ENCODE results near the gene RAB8B. TPM values are rescaled to one million over a fixed set of nuclear protein-coding genes. Genes with fewer than 3 reads are reported as not detected.

RAB8B gene
- total RNA-seq, 1 experiment from 2014 or later = 18.2 TPM

DNA sequence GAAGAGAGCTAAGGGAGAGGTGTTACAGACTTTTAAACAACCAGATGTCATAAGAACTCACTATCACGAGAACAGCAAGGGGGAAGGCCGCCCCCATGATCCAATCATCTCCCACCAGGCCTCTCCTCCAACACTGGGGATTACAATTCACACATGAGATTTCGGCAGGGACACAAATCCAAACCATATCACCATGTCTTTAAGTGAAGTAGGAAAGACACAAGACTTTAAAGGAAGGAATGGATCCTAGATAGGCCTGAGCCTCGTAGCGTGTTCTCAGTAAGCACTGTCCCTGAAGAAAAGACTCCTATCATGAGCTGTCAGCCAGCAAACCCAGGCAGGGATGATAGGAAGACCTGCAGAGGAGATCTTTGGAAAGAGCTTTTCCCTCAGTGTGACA lies 17.0 kb upstream of the RAB8B start:
- no peaks in the 10 kb centered on the region for H3K36me3 ChIP-seq (ENCODE audit: control insufficient read depth, insufficient read depth, low read length)
- ChIA-PET CTCF (no interaction called here), POLR2A (no interaction called here)
- intact Hi-C loops (cut with micrococcal nuclease; ENCODE audit: unreplicated experiment) = no loop called here
- Mint-ChIP-seq H3K27me3 (ENCODE audit: insufficient read depth, unreplicated experiment) (no peaks in the 10 kb centered on the region), H3K4me3 (ENCODE audit: unreplicated experiment) (no peak overlapping the region), H3K27ac (ENCODE audit: unreplicated experiment) (no peak overlapping the region), H3K9me3 (ENCODE audit: unreplicated experiment) (no peaks in the 10 kb centered on the region), H3K36me3 (ENCODE audit: insufficient read depth, unreplicated experiment) (no peaks in the 10 kb centered on the region), H3K4me1 (ENCODE audit: low read depth, unreplicated experiment) (peaks cover 4% of the 10 kb centered on the region)
- TF ChIP-seq, protein P1, sequence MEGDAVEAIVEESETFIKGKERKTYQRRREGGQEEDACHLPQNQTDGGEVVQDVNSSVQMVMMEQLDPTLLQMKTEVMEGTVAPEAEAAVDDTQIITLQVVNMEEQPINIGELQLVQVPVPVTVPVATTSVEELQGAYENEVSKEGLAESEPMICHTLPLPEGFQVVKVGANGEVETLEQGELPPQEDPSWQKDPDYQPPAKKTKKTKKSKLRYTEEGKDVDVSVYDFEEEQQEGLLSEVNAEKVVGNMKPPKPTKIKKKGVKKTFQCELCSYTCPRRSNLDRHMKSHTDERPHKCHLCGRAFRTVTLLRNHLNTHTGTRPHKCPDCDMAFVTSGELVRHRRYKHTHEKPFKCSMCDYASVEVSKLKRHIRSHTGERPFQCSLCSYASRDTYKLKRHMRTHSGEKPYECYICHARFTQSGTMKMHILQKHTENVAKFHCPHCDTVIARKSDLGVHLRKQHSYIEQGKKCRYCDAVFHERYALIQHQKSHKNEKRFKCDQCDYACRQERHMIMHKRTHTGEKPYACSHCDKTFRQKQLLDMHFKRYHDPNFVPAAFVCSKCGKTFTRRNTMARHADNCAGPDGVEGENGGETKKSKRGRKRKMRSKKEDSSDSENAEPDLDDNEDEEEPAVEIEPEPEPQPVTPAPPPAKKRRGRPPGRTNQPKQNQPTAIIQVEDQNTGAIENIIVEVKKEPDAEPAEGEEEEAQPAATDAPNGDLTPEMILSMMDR (IDR thresholded peaks at IDR 0.05; ENCODE audit: insufficient read depth in 1 of 2, low read depth in 1 of 2, low read length in 1 of 2, severe bottlenecking in 1 of 2, unreplicated experiment in 1 of 2) = no peak
- no TSS peak for BruUV-seq (replicated peaks)
- H3K27me3 ChIP-seq (replicated peaks; ENCODE audit: control insufficient read depth, insufficient read depth, low read length) = no peaks in the 10 kb centered on the region
- no peaks in the 10 kb centered on the region for H3K9me3 ChIP-seq
- no peak for DNase-seq
- H3K4me1 ChIP-seq = peaks cover 5% of the 10 kb centered on the region; the same call in 1 of the 2 replicates
- no peak overlapping the region for H3K4me3 ChIP-seq (ENCODE audit: low read depth, low read length)

DNA sequence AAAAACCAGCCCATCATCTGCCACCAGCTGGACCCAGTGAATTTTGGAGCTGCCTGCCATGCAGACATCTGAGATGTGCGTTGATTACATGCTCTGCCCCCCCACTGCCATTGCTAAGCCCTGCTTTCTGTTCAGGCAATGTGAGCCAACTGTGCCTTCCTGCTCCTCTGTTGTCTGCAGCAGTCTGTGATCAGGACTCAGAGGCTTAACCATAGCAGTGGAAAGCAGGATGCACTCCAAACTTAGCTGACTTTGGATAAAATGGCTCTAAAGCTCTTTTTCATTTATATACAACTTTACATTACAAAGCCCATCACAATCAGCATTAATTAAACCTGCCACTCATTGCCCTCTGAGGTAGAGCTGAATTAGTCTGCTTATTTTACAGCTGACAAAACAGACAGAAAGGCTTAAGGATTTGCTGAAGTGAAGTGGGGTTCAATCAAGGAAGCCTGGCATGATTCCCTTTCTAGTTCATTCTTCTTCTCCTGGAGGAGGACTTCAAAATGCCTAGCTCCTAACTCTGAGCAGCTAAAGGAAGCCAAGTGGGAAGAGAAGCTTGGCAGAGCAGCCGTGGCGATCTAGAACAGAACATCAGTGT lies 16.5 kb upstream of the RAB8B start:
- ChIA-PET POLR2A (no interaction called here), CTCF (no interaction called here)
- Histone ChIP-seq H3K36me3 (ENCODE audit: control insufficient read depth, insufficient read depth, low read length) (no peaks in the 10 kb centered on the region), H3K4me1 (peaks cover 10% of the 10 kb centered on the region; the same call in 1 of the 2 replicates), H3K27me3 (replicated peaks; ENCODE audit: control insufficient read depth, insufficient read depth, low read length) (no peaks in the 10 kb centered on the region), H3K9me3 (no peaks in the 10 kb centered on the region), H3K4me3 (ENCODE audit: low read depth, low read length) (no peak overlapping the region)
- H3K27ac Mint-ChIP-seq (ENCODE audit: unreplicated experiment) = no peak overlapping the region
- H3K9me3 Mint-ChIP-seq (ENCODE audit: unreplicated experiment) = no peaks in the 10 kb centered on the region
- peaks cover 6% of the 10 kb centered on the region for H3K4me1 Mint-ChIP-seq (ENCODE audit: low read depth, unreplicated experiment)
- no peak overlapping the region for H3K4me3 Mint-ChIP-seq (ENCODE audit: unreplicated experiment)
- H3K36me3 Mint-ChIP-seq (ENCODE audit: insufficient read depth, unreplicated experiment) = no peaks in the 10 kb centered on the region
- intact Hi-C loops (cut with micrococcal nuclease; ENCODE audit: unreplicated experiment) = no loop called here
- H3K27me3 Mint-ChIP-seq (ENCODE audit: insufficient read depth, unreplicated experiment) = no peaks in the 10 kb centered on the region
- TF ChIP-seq, protein P1 (IDR thresholded peaks at IDR 0.05; ENCODE audit: insufficient read depth in 1 of 2, low read depth in 1 of 2, low read length in 1 of 2, severe bottlenecking in 1 of 2, unreplicated experiment in 1 of 2) = no peak
- DNase-seq = no peak
- BruUV-seq (replicated peaks) = no TSS peak

DNA sequence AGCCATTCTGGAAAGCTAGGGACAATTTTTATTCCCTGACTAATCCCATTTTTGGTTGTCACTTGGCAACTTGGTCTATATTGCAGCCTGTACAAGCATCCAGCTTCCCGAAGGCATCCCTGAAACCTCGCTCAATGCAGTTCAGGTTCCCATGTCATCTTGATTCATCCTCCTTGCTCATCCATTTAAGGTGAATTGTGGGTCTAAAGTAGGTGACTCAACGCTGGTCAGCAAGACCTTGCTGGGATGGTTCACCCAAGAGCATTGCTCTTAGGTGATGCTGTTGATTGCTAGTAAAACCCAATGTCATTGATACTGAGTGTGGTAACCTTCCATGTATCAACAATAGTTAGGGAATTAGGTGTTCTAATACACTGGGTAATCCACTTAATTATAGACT lies 13.1 kb upstream of the RAB8B start:
- Histone ChIP-seq H3K4me3 (ENCODE audit: low read depth, low read length) (no peak overlapping the region), H3K4me1 (peaks cover 12% of the 10 kb centered on the region; the same call in 1 of the 2 replicates), H3K36me3 (ENCODE audit: control insufficient read depth, insufficient read depth, low read length) (no peaks in the 10 kb centered on the region), H3K9me3 (no peaks in the 10 kb centered on the region), H3K27me3 (replicated peaks; ENCODE audit: control insufficient read depth, insufficient read depth, low read length) (no peaks in the 10 kb centered on the region)
- Mint-ChIP-seq H3K4me3 (ENCODE audit: unreplicated experiment) (no peak overlapping the region), H3K36me3 (ENCODE audit: insufficient read depth, unreplicated experiment) (no peaks in the 10 kb centered on the region), H3K9me3 (ENCODE audit: unreplicated experiment) (no peaks in the 10 kb centered on the region), H3K4me1 (ENCODE audit: low read depth, unreplicated experiment) (peaks cover 6% of the 10 kb centered on the region), H3K27me3 (ENCODE audit: insufficient read depth, unreplicated experiment) (no peaks in the 10 kb centered on the region), H3K27ac (ENCODE audit: unreplicated experiment) (no peak overlapping the region)
- TF ChIP-seq, protein P1 (IDR thresholded peaks at IDR 0.05; ENCODE audit: insufficient read depth in 1 of 2, low read depth in 1 of 2, low read length in 1 of 2, severe bottlenecking in 1 of 2, unreplicated experiment in 1 of 2) = no peak
- intact Hi-C loops (cut with micrococcal nuclease; ENCODE audit: unreplicated experiment) = no loop called here
- no peak for DNase-seq
- POLR2A ChIA-PET = no interaction called here
- BruUV-seq (replicated peaks) = no TSS peak
- CTCF ChIA-PET = no interaction called here
